ENCODE results near the gene MAB21L3. TPM values are rescaled to one million over a fixed set of nuclear protein-coding genes. Genes with fewer than 3 reads are reported as not detected.
A peak's percentile ranks its signal among the peaks of the same experiment; 100 is the strongest.

Gene MAB21L3
- total RNA-seq, 4 donors from 2014 or later: 0.22 to 0.63 TPM; not detected in 2

- Histone ChIP-seq H3K4me1 (no peaks in the 10 kb centered on the region), H3K4me3 (no peak overlapping the region), H3K36me3 (no peaks in the 10 kb centered on the region), H3K27ac (no peak overlapping the region), H3K27me3 (no peaks in the 10 kb centered on the region), H3K9me3 (no peaks in the 10 kb centered on the region)
- TF ChIP-seq EP300 (IDR thresholded peaks at IDR 0.05) (no peak), CTCF (IDR thresholded peaks at IDR 0.05) (no peak), POLR2A (IDR thresholded peaks at IDR 0.05) (no peak)
- WGBS, 2 donors: 79 to 84% methylated on average over 7 of the region's 7 CpGs
- DNase-seq (ENCODE audit: low spot score in 2 of 2): no peak
Observed at GRCh38 chr1:116113615-116114014, 2.4 kb downstream of the MAB21L3 start.

GRCh38 chr1:116115476-116116439 lies 4.6 kb downstream of the MAB21L3 start:
- no peak for DNase-seq (ENCODE audit: low spot score in 2 of 2)
- H3K36me3 ChIP-seq: no peaks in the 10 kb centered on the region
- no peak for TF ChIP-seq EP300 (IDR thresholded peaks at IDR 0.05)
- TF ChIP-seq POLR2A (IDR thresholded peaks at IDR 0.05): no peak
- TF ChIP-seq CTCF (IDR thresholded peaks at IDR 0.05): no peak
- H3K4me1 ChIP-seq: no peaks in the 10 kb centered on the region
- H3K9me3 ChIP-seq: no peaks in the 10 kb centered on the region
- no peak overlapping the region for H3K4me3 ChIP-seq
- H3K27ac ChIP-seq: no peak overlapping the region
- WGBS, 2 donors: 82 to 90% methylated on average over 4 of the region's 4 CpGs
- no peaks in the 10 kb centered on the region for H3K27me3 ChIP-seq

GRCh38 chr1:116118471-116118870 lies 7.3 kb downstream of the MAB21L3 start:
- no peak overlapping the region for H3K27ac ChIP-seq
- WGBS, 2 donors: 71 to 72% methylated on average over 3 of the region's 3 CpGs
- DNase-seq (ENCODE audit: low spot score in 2 of 2): no peak
- H3K4me1 ChIP-seq: no peaks in the 10 kb centered on the region
- H3K27me3 ChIP-seq: no peaks in the 10 kb centered on the region
- no peak overlapping the region for H3K4me3 ChIP-seq
- H3K9me3 ChIP-seq: no peaks in the 10 kb centered on the region
- no peak for TF ChIP-seq EP300 (IDR thresholded peaks at IDR 0.05)
- no peak for TF ChIP-seq CTCF (IDR thresholded peaks at IDR 0.05)
- TF ChIP-seq POLR2A (IDR thresholded peaks at IDR 0.05): no peak
- no peaks in the 10 kb centered on the region for H3K36me3 ChIP-seq

- H3K27me3 ChIP-seq: no peaks in the 10 kb centered on the region
- no peaks in the 10 kb centered on the region for H3K36me3 ChIP-seq
- TF ChIP-seq CTCF (IDR thresholded peaks at IDR 0.05): no peak
- H3K4me3 ChIP-seq: no peak overlapping the region
- no peaks in the 10 kb centered on the region for H3K9me3 ChIP-seq
- no peak for DNase-seq (ENCODE audit: low spot score in 2 of 2)
- WGBS, 2 donors: 77 to 78% methylated on average over 3 of the region's 3 CpGs
- no peak overlapping the region for H3K27ac ChIP-seq
- H3K4me1 ChIP-seq: no peaks in the 10 kb centered on the region
Observed at GRCh38 chr1:116119876-116120275, 8.7 kb downstream of the MAB21L3 start.

GRCh38 chr1:116122955-116123757 lies 12.0 kb downstream of the MAB21L3 start:
- WGBS, 2 donors: 44 to 45% methylated on average over 8 of the region's 8 CpGs
- H3K4me3 ChIP-seq: no peak overlapping the region
- no peaks in the 10 kb centered on the region for H3K9me3 ChIP-seq
- TF ChIP-seq EP300 (IDR thresholded peaks at IDR 0.05) (no peak), POLR2A (IDR thresholded peaks at IDR 0.05) (no peak), CTCF (IDR thresholded peaks at IDR 0.05) (no peak)
- no peaks in the 10 kb centered on the region for H3K36me3 ChIP-seq
- H3K27ac ChIP-seq: no peak overlapping the region
- H3K4me1 ChIP-seq: no peaks in the 10 kb centered on the region
- H3K27me3 ChIP-seq: no peaks in the 10 kb centered on the region
- DNase-seq (ENCODE audit: low spot score in 2 of 2): peak in 1 of 2 donors; percentile 20

All from tibial nerve (tissue), 4 donors.